K562 (cell line): ENCODE results near the gene PPP1R13B. TPM values are rescaled to one million over a fixed set of nuclear protein-coding genes. Genes with fewer than 3 reads are reported as not detected.

Source experiments
- ATAC-seq: fragments of 200-7000 bp; cut with Tn5 transposase; 3 replicates; pipeline ENCODE4 v1.9.1; 2020; ENCODE audit warnings: moderate library complexity
- BruUV-seq: library from RNA; stranded (reverse); fragments of 400-500 nt; replicated peaks from 2 replicates; lab custom pipeline; 2021; lab: Mats Ljungman, UMichigan
- CTCF ChIA-PET: fragments of 300-600 bp; formaldehyde crosslinking; extraction: SDS; loops from one replicate; lab custom pipeline; 2021; ENCODE audit warnings: low intra/inter-chr PET ratio; lab: Yijun Ruan, JAX
- POLR2A ChIA-PET: fragments of 300-600, 350-650 bp; sonication (Branson Sonifier 250); formaldehyde crosslinking; extraction: SDS; loops from one replicate; lab custom pipeline; 2021; ENCODE audit warnings: antibody characterized with exemption, inconsistent platforms; lab: Yijun Ruan, JAX
- DNase-seq, 4 experiments: peaks; one replicate each; pipeline versions ENCODE4 v3.0.0 to v3.0.0-alpha.2; 2011 to 2018; ENCODE audit warnings: low spot score in 3 of 4, mixed read lengths in 3 of 4; ENCODE audit errors: extremely low read depth in 1 of 4
- FAIRE-seq: peaks from 2 replicates; lab custom pipeline; 2011; peaks lifted over from hg19 to GRCh38; lab: Jason Lieb, UNC
- H2AFZ ChIP-seq: 2 replicates; pipeline ENCODE4 v1.6.0; 2011; ENCODE audit warnings: low read depth, low read length, control low read depth, inconsistent platforms
- H3K27ac ChIP-seq: fragments of 200-600 bp; 3 replicates; pipeline ENCODE4 v1.8.0; 2011; ENCODE audit warnings: low read depth, mild to moderate bottlenecking, control low read depth, inconsistent platforms, low read length, moderate library complexity, mixed read lengths; ENCODE audit errors: extremely low read depth
- H3K27me3 ChIP-seq, 2 experiments: fragments of 300-600 bp in 1 of 2; 2 replicates in 1 of 2; 3 replicates in 1 of 2; pipeline versions ENCODE4 v1.6.0 to v1.8.0; 2011; ENCODE audit warnings: inconsistent platforms in 2 of 2, low read length in 2 of 2, mild to moderate bottlenecking in 1 of 2, mixed read lengths in 1 of 2, moderate library complexity in 1 of 2; ENCODE audit not compliant: control insufficient read depth in 2 of 2, insufficient read depth in 2 of 2
- H3K36me3 ChIP-seq: fragments of 300-600 bp; 3 replicates; pipeline ENCODE4 v1.8.0; 2011; ENCODE audit warnings: mild to moderate bottlenecking, low read length, inconsistent platforms; ENCODE audit not compliant: control insufficient read depth, insufficient read depth
- H3K4me1 ChIP-seq, 2 experiments: fragments of 200-600 bp in 1 of 2; replicated peaks in 1 of 2; 2 replicates in 1 of 2; 3 replicates in 1 of 2; pipeline versions ENCODE4 v1.5.1 to v1.8.0; 2011; ENCODE audit warnings: inconsistent platforms in 2 of 2, low read length in 2 of 2, mild to moderate bottlenecking in 1 of 2, mixed read lengths in 1 of 2, moderate library complexity in 1 of 2; ENCODE audit not compliant: control insufficient read depth in 2 of 2, insufficient read depth in 2 of 2
- H3K4me2 ChIP-seq: 2 replicates; pipeline ENCODE4 v1.6.1; 2011; ENCODE audit warnings: low read length, control low read depth, inconsistent platforms, mixed read lengths; ENCODE audit not compliant: insufficient read depth
- H3K4me3 ChIP-seq: fragments of 200-600 bp; sonication (generic), shearing (Covaris generic); 2 replicates; pipeline ENCODE4 v1.5.1; 2016; ENCODE audit warnings: control low read depth, inconsistent platforms
- H3K79me2 ChIP-seq: fragments of 200-600 bp; 3 replicates; pipeline ENCODE4 v1.8.0; 2011; ENCODE audit warnings: low read length, inconsistent platforms; ENCODE audit not compliant: control insufficient read depth, insufficient read depth
- H3K9ac ChIP-seq, 2 experiments: 2 replicates each; pipeline versions ENCODE4 v1.6.0 to v1.6.1; 2011; ENCODE audit warnings: low read depth in 2 of 2, low read length in 2 of 2, control low read depth in 1 of 2, inconsistent platforms in 1 of 2, mild to moderate bottlenecking in 1 of 2, mixed read lengths in 1 of 2; ENCODE audit not compliant: insufficient read depth in 1 of 2
- H3K9me1 ChIP-seq: one replicate; pipeline ENCODE4 v1.6.0; 2011; ENCODE audit warnings: inconsistent platforms, mild to moderate bottlenecking, low read length, moderate library complexity; ENCODE audit not compliant: control insufficient read depth, insufficient read depth
- H3K9me3 ChIP-seq: replicated peaks from 2 replicates; pipeline ENCODE4 v1.5.1; 2011; ENCODE audit warnings: low read depth, low read length, inconsistent platforms; ENCODE audit not compliant: control insufficient read depth, insufficient read depth
- H4K20me1 ChIP-seq: replicated peaks from 2 replicates; pipeline ENCODE4 v1.6.1; 2011; ENCODE audit warnings: low read length, inconsistent platforms, mixed read lengths; ENCODE audit not compliant: control insufficient read depth, insufficient read depth
- BCOR ChIP-seq: fragments of 450-650 bp; IDR thresholded peaks from 2 replicates; pipeline ENCODE4 v1.6.1; 2016
- E2F1 ChIP-seq: sonication (generic); formaldehyde crosslinking; IDR thresholded peaks from 2 replicates; pipeline ENCODE4 v1.8.1; 2023; ENCODE audit warnings: mild to moderate bottlenecking, missing genetic modification reagents, moderate library complexity
- GATAD2A ChIP-seq: fragments of 450-650 bp; IDR thresholded peaks from 2 replicates; pipeline ENCODE4 v1.6.1; 2017
- JUN ChIP-seq, 2 experiments: sonication (generic) in 1 of 2; formaldehyde crosslinking in 1 of 2; IDR thresholded peaks; 2 replicates each; pipeline versions ENCODE4 v1.6.1 to v1.8.0; 2012 to 2022; ENCODE audit warnings: borderline replicate concordance in 2 of 2, mild to moderate bottlenecking in 2 of 2, improper control_type of control experiment in 1 of 2, low read depth in 1 of 2, low read length in 1 of 2, missing genetic modification reagents in 1 of 2
- SMARCA4 ChIP-seq: fragments of 450-650 bp; IDR thresholded peaks from 2 replicates; pipeline ENCODE4 v1.6.1; 2016
- ZFP1 ChIP-seq: fragments of 450-650 bp; formaldehyde crosslinking; IDR thresholded peaks from 2 replicates; pipeline ENCODE4 v1.4.0; 2020; ENCODE audit warnings: mild to moderate bottlenecking, mixed read lengths
- ZKSCAN3 ChIP-seq: fragments of 250-450 bp; sonication (Bioruptor Pico); IDR thresholded peaks from 2 replicates; pipeline ENCODE4 v1.4.0; 2020
- ZNF197 ChIP-seq: fragments of 200-800 bp; sonication (Bioruptor generic); IDR thresholded peaks from 2 replicates; pipeline ENCODE4 v1.6.1; 2016; ENCODE audit warnings: low read depth, missing genetic modification characterization, missing compliant biosample characterization
- ZNF354B ChIP-seq: fragments of 250-450 bp; sonication (Bioruptor Pico); IDR thresholded peaks from 2 replicates; pipeline ENCODE4 v1.4.0; 2020
- ZNF384 ChIP-seq: IDR thresholded peaks from 2 replicates; pipeline ENCODE4 v1.6.1; 2012; ENCODE audit warnings: low read depth, low read length, improper control_type of control experiment
- ZNF431 ChIP-seq: sonication (generic); formaldehyde crosslinking; IDR thresholded peaks from 2 replicates; pipeline ENCODE4 v1.8.0; 2022; ENCODE audit warnings: mild to moderate bottlenecking, missing genetic modification reagents
- whole genome bisulfite sequencing: fragments of 100-300 bp; shearing (Covaris generic); methylation state at CpG from one replicate; pipeline ENCODE4 v1.1.6; 2016; ENCODE audit warnings: low coverage, mixed read lengths; ENCODE audit not compliant: insufficient coverage; ENCODE audit errors: missing lambda C conversion rate; 5-methylcytosine and 5-hydroxymethylcytosine counted together
- in situ Hi-C: fragments of 300-500 bp; cut with MboI; formaldehyde crosslinking; loops from 4 replicates; pipeline ENCODE4 v1.15.0; 2018; ENCODE audit warnings: inconsistent platforms, mixed read lengths
- intact Hi-C: fragments of 100-400 bp; cut with micrococcal nuclease; formaldehyde crosslinking; loops from 2 replicates; pipeline ENCODE4 v1.14.2; 2022
- polyA plus RNA-seq, 8 experiments: library from polyadenylated mRNA; depleted of rRNA in 4 of 8; stranded (reverse) in 5 of 8; unstranded in 3 of 8; fragments of >200 nt; fragmentation: Nextera tagmentation in 2 of 8; fragmentation: Illumina TruSeq in 1 of 8; extraction: Ambion mirVana in 2 of 8; extraction: Trizol in 1 of 8; gene quantifications; 2 replicates each; pipeline versions ENCODE4 v1.2.1 to v1.2.3, GENCODE V29; 2011 to 2014; ENCODE audit warnings: inconsistent platforms in 1 of 8, missing spikeins in 1 of 8
- total RNA-seq, 7 experiments: library from RNA; depleted of rRNA in 6 of 7; stranded (reverse); fragments of >200 nt in 6 of 7; fragmentation: Illumina TruSeq in 2 of 7; extraction: Trizol in 2 of 7; gene quantifications; 2 replicates each; pipeline versions ENCODE4 v1.2.1 to v1.2.3, GENCODE V29; 2011 to 2021; ENCODE audit warnings: low replicate concordance in 1 of 7
- TF ChIP-seq, protein P1 (sequence below): fragments of 200-800 bp; sonication (Bioruptor generic); IDR thresholded peaks from 2 replicates; pipeline ENCODE4 v1.6.1; 2017; ENCODE audit warnings: missing genetic modification characterization, missing compliant biosample characterization
- TF ChIP-seq, protein P2 (sequence below): sonication (generic); formaldehyde crosslinking; IDR thresholded peaks from 2 replicates; pipeline ENCODE4 v1.8.1; 2023; ENCODE audit warnings: mild to moderate bottlenecking, missing genetic modification reagents
- TF ChIP-seq, protein P3 (sequence below): fragments of 450-650 bp; IDR thresholded peaks from 2 replicates; pipeline ENCODE4 v1.6.1; 2016; ENCODE audit warnings: low read depth, mild to moderate bottlenecking, moderate library complexity
- TF ChIP-seq, protein P4 (sequence below): sonication (generic); formaldehyde crosslinking; IDR thresholded peaks from 2 replicates; pipeline ENCODE4 v1.8.1; 2022; ENCODE audit warnings: missing genetic modification reagents

PPP1R13B gene
- total and polyA plus RNA-seq, 9 of the 15 experiments (the other 6 are each of a cell fraction or from before 2014, with no cell fraction given), result 0.03 to 1.7 (median 0.15) TPM

- TF ChIP-seq SMARCA4 (no peak), E2F1 (CRISPR knock-in tag) (no peak), ZNF354B (CRISPR knock-in tag) (no peak)
- TF ChIP-seq, protein P1, sequence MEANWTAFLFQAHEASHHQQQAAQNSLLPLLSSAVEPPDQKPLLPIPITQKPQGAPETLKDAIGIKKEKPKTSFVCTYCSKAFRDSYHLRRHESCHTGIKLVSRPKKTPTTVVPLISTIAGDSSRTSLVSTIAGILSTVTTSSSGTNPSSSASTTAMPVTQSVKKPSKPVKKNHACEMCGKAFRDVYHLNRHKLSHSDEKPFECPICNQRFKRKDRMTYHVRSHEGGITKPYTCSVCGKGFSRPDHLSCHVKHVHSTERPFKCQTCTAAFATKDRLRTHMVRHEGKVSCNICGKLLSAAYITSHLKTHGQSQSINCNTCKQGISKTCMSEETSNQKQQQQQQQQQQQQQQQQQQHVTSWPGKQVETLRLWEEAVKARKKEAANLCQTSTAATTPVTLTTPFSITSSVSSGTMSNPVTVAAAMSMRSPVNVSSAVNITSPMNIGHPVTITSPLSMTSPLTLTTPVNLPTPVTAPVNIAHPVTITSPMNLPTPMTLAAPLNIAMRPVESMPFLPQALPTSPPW (CRISPR knock-in tag), result no peak
Observed at GRCh38 chr14:103819503-103820307, 27.7 kb downstream of the PPP1R13B start (continued).

DNA sequence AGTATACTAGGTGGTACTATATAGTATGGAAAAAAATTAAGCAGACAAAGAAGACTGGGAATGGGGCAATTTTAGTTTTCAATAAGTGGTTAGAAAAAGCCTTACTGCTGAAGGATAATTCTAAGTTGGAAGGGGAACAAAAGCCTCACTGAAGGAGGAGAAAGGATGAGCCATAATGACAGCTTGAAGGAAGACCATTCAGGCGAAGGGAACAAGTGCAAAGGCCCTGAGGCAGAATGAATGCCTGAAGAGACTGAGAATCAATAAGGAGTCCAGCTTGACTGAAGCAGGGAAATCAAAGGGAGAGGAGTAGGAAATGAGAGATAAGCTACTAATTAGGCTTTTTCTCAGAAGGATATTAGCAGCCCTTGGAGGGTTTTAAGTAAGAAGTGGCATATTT, 28.5 kb downstream of the PPP1R13B start:
- no peaks in the 10 kb centered on the region for H3K36me3 ChIP-seq
- peaks cover 4 to 7% of the 10 kb centered on the region in 2 experiments; a peak in 2 of 5 replicates for H3K27me3 ChIP-seq
- no peak overlapping the region for H3K4me2 ChIP-seq
- BruUV-seq, result no TSS peak
- H3K27ac ChIP-seq, result no peak overlapping the region
- TF ChIP-seq ZNF384 (no peak), ZKSCAN3 (CRISPR knock-in tag) (no peak), BCOR (no peak), ZNF197 (CRISPR knock-in tag) (no peak), JUN (IDR thresholded peaks at IDR 0.05; ENCODE audit: borderline replicate concordance, low read depth, low read length) (no peak), JUN (CRISPR knock-in tag; IDR thresholded peaks at IDR 0.05; ENCODE audit: borderline replicate concordance) (no peak), GATAD2A (no peak), ZFP1 (CRISPR knock-in tag) (no peak), ZNF431 (CRISPR knock-in tag) (no peak)
- TF ChIP-seq, protein P2, sequence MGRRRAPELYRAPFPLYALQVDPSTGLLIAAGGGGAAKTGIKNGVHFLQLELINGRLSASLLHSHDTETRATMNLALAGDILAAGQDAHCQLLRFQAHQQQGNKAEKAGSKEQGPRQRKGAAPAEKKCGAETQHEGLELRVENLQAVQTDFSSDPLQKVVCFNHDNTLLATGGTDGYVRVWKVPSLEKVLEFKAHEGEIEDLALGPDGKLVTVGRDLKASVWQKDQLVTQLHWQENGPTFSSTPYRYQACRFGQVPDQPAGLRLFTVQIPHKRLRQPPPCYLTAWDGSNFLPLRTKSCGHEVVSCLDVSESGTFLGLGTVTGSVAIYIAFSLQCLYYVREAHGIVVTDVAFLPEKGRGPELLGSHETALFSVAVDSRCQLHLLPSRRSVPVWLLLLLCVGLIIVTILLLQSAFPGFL (CRISPR knock-in tag), result no peak
- TF ChIP-seq, protein P3, sequence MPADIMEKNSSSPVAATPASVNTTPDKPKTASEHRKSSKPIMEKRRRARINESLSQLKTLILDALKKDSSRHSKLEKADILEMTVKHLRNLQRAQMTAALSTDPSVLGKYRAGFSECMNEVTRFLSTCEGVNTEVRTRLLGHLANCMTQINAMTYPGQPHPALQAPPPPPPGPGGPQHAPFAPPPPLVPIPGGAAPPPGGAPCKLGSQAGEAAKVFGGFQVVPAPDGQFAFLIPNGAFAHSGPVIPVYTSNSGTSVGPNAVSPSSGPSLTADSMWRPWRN, result no peak
- TF ChIP-seq, protein P4, sequence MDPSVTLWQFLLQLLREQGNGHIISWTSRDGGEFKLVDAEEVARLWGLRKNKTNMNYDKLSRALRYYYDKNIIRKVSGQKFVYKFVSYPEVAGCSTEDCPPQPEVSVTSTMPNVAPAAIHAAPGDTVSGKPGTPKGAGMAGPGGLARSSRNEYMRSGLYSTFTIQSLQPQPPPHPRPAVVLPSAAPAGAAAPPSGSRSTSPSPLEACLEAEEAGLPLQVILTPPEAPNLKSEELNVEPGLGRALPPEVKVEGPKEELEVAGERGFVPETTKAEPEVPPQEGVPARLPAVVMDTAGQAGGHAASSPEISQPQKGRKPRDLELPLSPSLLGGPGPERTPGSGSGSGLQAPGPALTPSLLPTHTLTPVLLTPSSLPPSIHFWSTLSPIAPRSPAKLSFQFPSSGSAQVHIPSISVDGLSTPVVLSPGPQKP, result no peak
- TF ChIP-seq, all 486 proteins: peak for 0
- H3K9me1 ChIP-seq, result no peaks in the 10 kb centered on the region
- no peak for ATAC-seq
- no peak overlapping the region for H3K9ac ChIP-seq
- no peaks in the 10 kb centered on the region for H3K79me2 ChIP-seq
- no peaks in the 10 kb centered on the region for H3K4me1 ChIP-seq
- in situ Hi-C loops (no loop called here), intact Hi-C loops (no loop called here)
- no peaks in the 10 kb centered on the region for H3K9me3 ChIP-seq
- ChIA-PET CTCF (no interaction called here), POLR2A (no interaction called here)
- H4K20me1 ChIP-seq, result no peaks in the 10 kb centered on the region
- 0% methylated on average over 1 of the region's 1 CpG for WGBS
- no peak overlapping the region for H3K4me3 ChIP-seq
- H2AFZ ChIP-seq, result no peak overlapping the region
- FAIRE-seq, result no peak
- DNase-seq, result no peak
